ENCODE results near the gene TNFRSF13B.
"Not testable (repeated sequence)": the region's sequence is repeated elsewhere in the genome, so short reads cannot be mapped to it uniquely, and the experiment has no call there.

The TNFRSF13B gene

GRCh38 chr17:16971458-16972338, at the start of gene TNFRSF13B:
Gene TNFRSF13B, minus strand, starts transcription at chr17:16972118. Its CDS starts 43 bp downstream, at chr17:16972075.
- no peak for DNase-seq (ENCODE audit: low read depth)

- DNase-seq (ENCODE audit: low read depth) = no peak
Observed at GRCh38 chr17:17021194-17021863, 49.4 kb upstream of the TNFRSF13B start.

GRCh38 chr17:17020821-17021193, 48.9 kb upstream of the TNFRSF13B start:
- DNase-seq (ENCODE audit: low read depth) = no peak

- DNase-seq (ENCODE audit: low read depth) = no peak
Observed at GRCh38 chr17:17019891-17020456, 48.1 kb upstream of the TNFRSF13B start.

- DNase-seq (ENCODE audit: low read depth) = no peak
Observed at GRCh38 chr17:17019430-17019762, 47.5 kb upstream of the TNFRSF13B start.

- no peak for DNase-seq (ENCODE audit: low read depth)
Observed at GRCh38 chr17:17018612-17019429, 46.9 kb upstream of the TNFRSF13B start.

GRCh38 chr17:17018021-17018441, 46.1 kb upstream of the TNFRSF13B start:
- DNase-seq (ENCODE audit: low read depth) = no peak

- DNase-seq (ENCODE audit: low read depth) = no peak
Observed at GRCh38 chr17:17017343-17018014, 45.6 kb upstream of the TNFRSF13B start.

GRCh38 chr17:17016199-17017197, 44.6 kb upstream of the TNFRSF13B start:
- not testable (repeated sequence) for DNase-seq (ENCODE audit: low read depth)

- no peak for DNase-seq (ENCODE audit: low read depth)
Observed at GRCh38 chr17:17015230-17015629, 43.3 kb upstream of the TNFRSF13B start.

GRCh38 chr17:17014748-17015124, 42.8 kb upstream of the TNFRSF13B start:
- not testable (repeated sequence) for DNase-seq (ENCODE audit: low read depth)

GRCh38 chr17:17013828-17014747, 42.2 kb upstream of the TNFRSF13B start:
- DNase-seq (ENCODE audit: low read depth) = not testable (repeated sequence)

- not testable (repeated sequence) for DNase-seq (ENCODE audit: low read depth)
Observed at GRCh38 chr17:17011043-17011907, 39.4 kb upstream of the TNFRSF13B start.

- not testable (repeated sequence) for DNase-seq (ENCODE audit: low read depth)
Observed at GRCh38 chr17:17010545-17011034, 38.7 kb upstream of the TNFRSF13B start.

GRCh38 chr17:17009972-17010371, 38.1 kb upstream of the TNFRSF13B start:
- DNase-seq (ENCODE audit: low read depth) = not testable (repeated sequence)

GRCh38 chr17:17008621-17009397, 36.9 kb upstream of the TNFRSF13B start:
- DNase-seq (ENCODE audit: low read depth) = not testable (repeated sequence)

- not testable (repeated sequence) for DNase-seq (ENCODE audit: low read depth)
Observed at GRCh38 chr17:17007891-17008290, 36.0 kb upstream of the TNFRSF13B start.

Measured in activated T-cell treated with anti-CD3 and anti-CD28 coated beads for 48 hours (primary cell).